ENCODE results near the gene CHCHD6. TPM values are rescaled to one million over a fixed set of nuclear protein-coding genes. Genes with fewer than 3 reads are reported as not detected.

CHCHD6 gene
- total RNA-seq, 1 experiment from 2014 or later = 33.0 TPM

DNA sequence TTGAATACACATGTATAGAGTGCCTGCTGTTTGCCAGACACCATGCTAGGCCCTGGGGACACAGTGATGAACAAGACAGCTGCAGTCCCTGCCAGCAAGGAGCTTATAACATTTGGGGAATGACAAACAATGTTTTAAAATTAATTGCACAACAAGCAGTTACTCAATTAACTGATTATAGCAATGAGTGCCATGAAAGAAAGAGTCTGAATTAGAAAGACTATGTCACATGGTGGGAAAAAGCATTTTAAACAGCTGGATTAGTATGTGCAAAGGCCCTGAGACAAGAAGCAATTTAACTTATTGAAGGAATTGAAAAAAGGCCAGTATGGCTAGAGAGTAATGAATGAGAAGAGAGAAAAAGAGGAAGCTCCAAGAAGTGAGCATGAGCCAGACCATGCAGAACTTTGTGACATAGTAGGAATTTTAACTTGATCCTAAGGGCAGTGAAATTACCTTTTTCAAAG is 214.3 kb downstream of the CHCHD6 start:
- intact Hi-C loops (cut with micrococcal nuclease) = no loop called here
- H2AFZ ChIP-seq (ENCODE audit: low read length) = no peak overlapping the region
- H3K27me3 ChIP-seq (ENCODE audit: low read length) = no peaks in the 10 kb centered on the region
- no peaks in the 10 kb centered on the region for H3K9me3 ChIP-seq (ENCODE audit: low read length)
- no peak overlapping the region for H3K4me3 ChIP-seq (ENCODE audit: low read length)
- DNase-seq = no peak
- H3K4me1 ChIP-seq (ENCODE audit: insufficient read depth, low read length) = peaks cover 5% of the 10 kb centered on the region
- no peaks in the 10 kb centered on the region for H3F3A ChIP-seq (ENCODE audit: low read length, unreplicated experiment)
- H3K9me2 ChIP-seq (replicated peaks; ENCODE audit: low read length) = no peaks in the 10 kb centered on the region
- TF ChIP-seq EZH2 (IDR thresholded peaks at IDR 0.05; ENCODE audit: low read length, unreplicated experiment) (no peak), EZH2phosphoT487 (IDR thresholded peaks at IDR 0.05; ENCODE audit: borderline replicate concordance, low read length) (no peak)
- TF ChIP-seq, protein P1, sequence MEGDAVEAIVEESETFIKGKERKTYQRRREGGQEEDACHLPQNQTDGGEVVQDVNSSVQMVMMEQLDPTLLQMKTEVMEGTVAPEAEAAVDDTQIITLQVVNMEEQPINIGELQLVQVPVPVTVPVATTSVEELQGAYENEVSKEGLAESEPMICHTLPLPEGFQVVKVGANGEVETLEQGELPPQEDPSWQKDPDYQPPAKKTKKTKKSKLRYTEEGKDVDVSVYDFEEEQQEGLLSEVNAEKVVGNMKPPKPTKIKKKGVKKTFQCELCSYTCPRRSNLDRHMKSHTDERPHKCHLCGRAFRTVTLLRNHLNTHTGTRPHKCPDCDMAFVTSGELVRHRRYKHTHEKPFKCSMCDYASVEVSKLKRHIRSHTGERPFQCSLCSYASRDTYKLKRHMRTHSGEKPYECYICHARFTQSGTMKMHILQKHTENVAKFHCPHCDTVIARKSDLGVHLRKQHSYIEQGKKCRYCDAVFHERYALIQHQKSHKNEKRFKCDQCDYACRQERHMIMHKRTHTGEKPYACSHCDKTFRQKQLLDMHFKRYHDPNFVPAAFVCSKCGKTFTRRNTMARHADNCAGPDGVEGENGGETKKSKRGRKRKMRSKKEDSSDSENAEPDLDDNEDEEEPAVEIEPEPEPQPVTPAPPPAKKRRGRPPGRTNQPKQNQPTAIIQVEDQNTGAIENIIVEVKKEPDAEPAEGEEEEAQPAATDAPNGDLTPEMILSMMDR (conservative IDR thresholded peaks at IDR 0.05; ENCODE audit: low read depth, low read length) = no peak
- no peak overlapping the region for H3K27ac ChIP-seq (ENCODE audit: low read length)
- no peak overlapping the region for H3K9ac ChIP-seq (ENCODE audit: low read length)
- no peak for ATAC-seq
- ChIA-PET CTCF (no interaction called here), POLR2A (ENCODE audit: unreplicated experiment) (no interaction called here)
- no peaks in the 10 kb centered on the region for H4K20me1 ChIP-seq (ENCODE audit: low read length)
- BruUV-seq (replicated peaks) = no TSS peak
- no peaks in the 10 kb centered on the region for H3K36me3 ChIP-seq (ENCODE audit: low read depth, low read length)
- no peak overlapping the region for H3K4me2 ChIP-seq (ENCODE audit: low read length)
- H3K79me2 ChIP-seq (ENCODE audit: low read length) = no peaks in the 10 kb centered on the region

GRCh38 chr3:126921085-126921824 is 217.2 kb downstream of the CHCHD6 start:
- TF ChIP-seq EZH2 (IDR thresholded peaks at IDR 0.05; ENCODE audit: low read length, unreplicated experiment) = no peak
- no peak for TF ChIP-seq EZH2phosphoT487 (IDR thresholded peaks at IDR 0.05; ENCODE audit: borderline replicate concordance, low read length)
- TF ChIP-seq, protein P1 (conservative IDR thresholded peaks at IDR 0.05; ENCODE audit: low read depth, low read length) = no peak
- H3K36me3 ChIP-seq (ENCODE audit: low read depth, low read length) = no peaks in the 10 kb centered on the region
- H3K9me2 ChIP-seq (replicated peaks; ENCODE audit: low read length) = no peaks in the 10 kb centered on the region
- no peak overlapping the region for H3K27ac ChIP-seq (ENCODE audit: low read length)
- H2AFZ ChIP-seq (ENCODE audit: low read length) = no peak overlapping the region
- H3K9ac ChIP-seq (ENCODE audit: low read length) = no peak overlapping the region
- ChIA-PET POLR2A (ENCODE audit: unreplicated experiment) (no interaction called here), CTCF (no interaction called here)
- no peak overlapping the region for H3K4me2 ChIP-seq (ENCODE audit: low read length)
- no peaks in the 10 kb centered on the region for H3K79me2 ChIP-seq (ENCODE audit: low read length)
- H3K4me3 ChIP-seq (ENCODE audit: low read length) = no peak overlapping the region
- ATAC-seq = no peak
- H3K27me3 ChIP-seq (ENCODE audit: low read length) = no peaks in the 10 kb centered on the region
- peaks cover 5% of the 10 kb centered on the region for H3K4me1 ChIP-seq (ENCODE audit: insufficient read depth, low read length)
- BruUV-seq (replicated peaks) = no TSS peak
- H4K20me1 ChIP-seq (ENCODE audit: low read length) = no peaks in the 10 kb centered on the region
- DNase-seq = no peak
- no peaks in the 10 kb centered on the region for H3K9me3 ChIP-seq (ENCODE audit: low read length)
- intact Hi-C loops (cut with micrococcal nuclease) = no loop called here
- no peaks in the 10 kb centered on the region for H3F3A ChIP-seq (ENCODE audit: low read length, unreplicated experiment)

DNA sequence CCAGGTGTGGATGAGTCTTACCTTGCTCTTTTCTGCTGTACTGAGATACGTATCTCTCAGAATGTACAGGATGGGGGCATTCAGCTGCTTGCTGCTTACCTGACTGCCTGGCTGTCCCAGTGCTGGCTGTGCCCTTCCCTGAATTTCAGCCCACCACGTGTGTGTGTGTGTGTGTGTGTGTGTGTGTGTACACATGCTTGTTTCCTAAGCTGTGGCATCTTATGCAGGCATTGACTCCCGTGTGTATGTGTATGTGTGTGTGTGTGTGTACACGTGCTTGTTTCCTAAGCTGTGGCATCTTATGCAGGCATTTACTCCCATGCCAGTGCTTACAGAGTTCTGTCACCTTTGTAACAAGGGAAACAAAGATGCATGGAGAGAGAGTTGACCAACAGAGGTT is 218.4 kb downstream of the CHCHD6 start:
- no peak for TF ChIP-seq EZH2phosphoT487 (IDR thresholded peaks at IDR 0.05; ENCODE audit: borderline replicate concordance, low read length)
- Histone ChIP-seq H3K9ac (ENCODE audit: low read length) (no peak overlapping the region), H3K79me2 (ENCODE audit: low read length) (no peaks in the 10 kb centered on the region), H3K9me3 (ENCODE audit: low read length) (no peaks in the 10 kb centered on the region), H3K4me3 (ENCODE audit: low read length) (no peak overlapping the region), H3K27me3 (ENCODE audit: low read length) (no peaks in the 10 kb centered on the region), H4K20me1 (ENCODE audit: low read length) (no peaks in the 10 kb centered on the region), H3K4me2 (ENCODE audit: low read length) (no peak overlapping the region), H3F3A (ENCODE audit: low read length, unreplicated experiment) (no peaks in the 10 kb centered on the region), H3K36me3 (ENCODE audit: low read depth, low read length) (no peaks in the 10 kb centered on the region), H2AFZ (ENCODE audit: low read length) (no peak overlapping the region), H3K27ac (ENCODE audit: low read length) (no peak overlapping the region), H3K9me2 (replicated peaks; ENCODE audit: low read length) (no peaks in the 10 kb centered on the region), H3K4me1 (ENCODE audit: insufficient read depth, low read length) (peaks cover 17% of the 10 kb centered on the region)
- ChIA-PET POLR2A (ENCODE audit: unreplicated experiment) (no interaction called here), CTCF (no interaction called here)
- DNase-seq (no peak), ATAC-seq (no peak)
- BruUV-seq (replicated peaks) = no TSS peak
- intact Hi-C loops (cut with micrococcal nuclease) = no loop called here

All from PC-3 (cell line).